HG02571 (cell line): Measurements from ENCODE around the gene RSL24D1.

Source experiments
- ATAC-seq: cut with Tn5 transposase; IDR thresholded peaks from one replicate; pipeline ENCODE4 v1.9.1; 2021; ENCODE audit warnings: mild to moderate bottlenecking, moderate library complexity; ENCODE audit not compliant: unreplicated experiment

The RSL24D1 gene

DNA sequence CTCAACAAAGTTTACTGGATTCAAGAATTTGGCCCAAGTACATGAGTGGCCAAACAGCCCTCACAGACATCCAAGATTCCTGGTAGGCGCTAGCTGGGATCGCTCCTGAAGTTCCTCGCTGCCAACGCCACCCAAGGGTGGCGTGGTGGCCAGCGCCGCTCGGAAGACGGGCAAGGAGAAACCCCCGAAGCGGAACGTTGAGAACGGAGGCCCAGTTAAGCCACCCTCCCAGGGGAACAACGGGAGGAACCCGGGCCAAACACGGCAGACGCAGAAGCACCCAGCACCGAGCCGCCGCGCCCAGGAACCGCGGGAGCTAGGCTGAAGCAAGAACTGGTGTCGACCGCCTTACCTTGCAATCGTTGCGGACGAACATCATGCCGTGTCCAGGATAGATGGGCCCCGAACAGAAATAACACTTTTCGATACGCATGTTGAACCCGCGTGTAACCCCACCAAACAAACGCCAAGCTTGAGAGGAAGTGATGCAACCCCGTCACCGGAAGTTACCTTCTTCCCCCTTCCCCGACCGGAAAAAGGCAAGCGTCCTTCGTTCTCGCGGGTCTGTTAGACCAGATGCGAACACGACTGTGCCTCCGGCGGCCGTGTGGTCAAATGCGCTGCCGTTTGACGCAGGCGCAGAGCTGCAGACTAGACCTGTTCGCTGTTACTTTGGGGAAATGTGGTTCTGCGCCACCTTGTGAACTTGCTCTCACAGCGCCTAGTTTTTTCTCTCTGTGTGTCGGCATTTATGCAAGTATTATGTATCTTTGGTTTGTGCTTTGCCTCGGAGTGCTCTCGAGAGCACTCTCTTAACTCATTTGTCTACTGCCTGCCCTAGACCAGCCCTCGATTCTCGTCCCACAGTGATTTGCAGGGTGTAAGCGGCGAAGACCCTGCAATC lies at the start of gene RSL24D1:
Gene RSL24D1, minus strand, starts transcription at position 484 of the 904 bp plus-strand sequence. Its CDS starts 51 bp downstream, at position 433.
- ATAC-seq = peak; percentile 97

- no peak for ATAC-seq
Observed at GRCh38 chr15:55245059-55245458, 48.3 kb upstream of the RSL24D1 start.

- ATAC-seq = no peak
Observed at GRCh38 chr15:55241891-55242290, 45.1 kb upstream of the RSL24D1 start.

GRCh38 chr15:55241186-55241585 lies 44.4 kb upstream of the RSL24D1 start:
- no peak for ATAC-seq

GRCh38 chr15:55240125-55240760 lies 43.5 kb upstream of the RSL24D1 start:
- ATAC-seq = no peak

- no peak for ATAC-seq
Observed at GRCh38 chr15:55239440-55240124, 42.8 kb upstream of the RSL24D1 start.

DNA sequence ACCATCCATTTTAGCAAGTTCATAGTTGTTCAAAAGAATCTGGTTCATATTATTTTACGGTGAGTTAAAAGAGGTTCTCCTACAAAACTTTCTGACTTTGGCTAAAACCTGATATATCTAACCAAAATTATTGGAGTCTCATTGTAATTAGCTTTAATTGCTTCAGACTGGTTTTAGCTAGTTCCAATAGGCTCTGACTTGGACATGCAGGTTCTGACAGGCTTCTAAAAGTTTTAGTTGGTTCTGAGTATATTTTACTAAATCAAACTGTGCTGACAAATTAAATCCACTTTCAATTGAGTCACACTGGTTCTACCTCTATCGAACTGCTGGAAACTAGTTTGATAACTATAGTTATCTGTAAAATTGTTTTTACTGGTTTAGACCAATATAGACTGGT lies 42.1 kb upstream of the RSL24D1 start:
- ATAC-seq = no peak

DNA sequence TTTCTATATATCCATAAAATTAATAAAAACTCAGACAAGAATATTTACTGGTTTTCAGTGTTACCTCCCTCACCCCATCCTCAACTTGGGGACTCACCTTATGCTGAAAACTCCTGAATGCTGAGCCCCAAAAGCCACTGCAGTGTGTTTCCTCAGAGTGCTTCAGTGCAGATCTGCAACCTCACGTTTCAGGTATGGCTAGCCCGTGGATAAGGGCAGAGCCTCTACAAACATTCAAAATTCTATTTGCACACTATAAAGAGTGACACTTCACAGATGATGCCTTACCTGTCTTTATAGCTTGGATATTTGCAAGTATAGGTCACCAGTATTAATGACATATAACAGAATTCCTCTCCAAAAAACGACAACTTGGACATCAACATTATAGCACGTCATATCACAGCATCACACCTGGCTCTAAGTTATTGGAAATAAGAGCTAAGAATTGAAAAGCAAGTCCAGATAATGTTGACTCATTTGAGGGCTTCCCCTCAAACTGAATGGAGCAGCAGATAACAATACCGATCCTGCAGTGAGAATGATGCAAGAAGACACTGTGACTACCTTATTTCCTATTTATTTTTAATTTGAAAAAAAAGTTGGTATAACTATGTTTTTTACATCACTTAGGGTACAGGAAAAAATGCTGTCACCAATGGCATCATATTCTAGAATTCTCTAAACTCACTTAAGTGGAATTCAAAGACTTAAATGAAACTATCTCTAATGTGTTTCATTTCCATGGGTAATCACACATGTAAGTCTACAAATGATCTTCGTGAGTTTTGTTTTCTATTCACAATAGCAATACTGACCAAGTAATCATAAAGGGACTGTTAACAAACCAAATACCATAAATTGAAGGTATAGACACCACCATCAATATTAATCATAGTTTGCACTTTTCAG lies 40.7 kb upstream of the RSL24D1 start:
- no peak for ATAC-seq

- no peak for ATAC-seq
Observed at GRCh38 chr15:55235546-55236036, 38.9 kb upstream of the RSL24D1 start.

GRCh38 chr15:55234800-55235104 lies 38.0 kb upstream of the RSL24D1 start:
- ATAC-seq = no peak

GRCh38 chr15:55234104-55234799 lies 37.5 kb upstream of the RSL24D1 start:
- no peak for ATAC-seq

- ATAC-seq = no peak
Observed at GRCh38 chr15:55231455-55231854, 34.7 kb upstream of the RSL24D1 start.

DNA sequence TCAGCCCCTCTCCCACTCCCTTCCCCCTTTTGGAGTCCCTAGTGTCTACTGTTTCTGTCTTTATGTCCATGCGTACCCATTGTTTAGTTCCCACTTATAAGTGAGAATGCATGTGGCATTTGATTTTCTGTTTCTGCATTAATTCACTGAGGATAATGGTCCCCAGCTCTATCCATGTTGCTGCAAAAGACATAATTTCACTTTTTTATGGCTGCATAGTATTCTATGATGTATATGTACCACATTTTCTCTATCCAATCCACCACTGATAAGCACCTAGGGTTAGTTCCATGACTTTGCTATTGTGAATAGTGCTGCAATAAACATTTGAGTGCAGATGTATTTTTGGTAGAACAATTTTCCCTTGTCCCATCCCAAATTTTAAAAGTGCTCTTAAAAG lies 34.2 kb upstream of the RSL24D1 start:
- no peak for ATAC-seq

- no peak for ATAC-seq
Observed at GRCh38 chr15:55230051-55230670, 33.4 kb upstream of the RSL24D1 start.

DNA sequence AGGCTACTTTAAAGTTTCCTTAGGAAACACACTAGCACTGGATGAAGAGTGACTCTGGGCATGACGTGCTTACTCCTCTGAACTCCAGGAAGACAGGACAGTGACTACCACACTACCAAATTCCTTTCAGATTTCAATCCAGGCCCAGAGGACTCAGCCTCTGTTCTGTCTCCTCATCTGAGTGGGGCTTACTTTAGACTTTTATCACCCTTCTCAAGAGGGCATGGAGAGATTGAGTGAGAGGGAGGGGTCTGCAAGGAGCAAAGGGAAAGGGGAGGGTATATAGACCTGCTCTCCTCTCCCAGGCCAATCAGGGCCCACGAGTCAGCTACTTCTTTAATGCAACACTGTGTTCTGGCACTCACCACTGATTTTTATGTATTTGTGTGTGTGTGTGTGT lies 29.4 kb upstream of the RSL24D1 start:
- ATAC-seq = no peak

GRCh38 chr15:55224892-55225291 lies 28.2 kb upstream of the RSL24D1 start:
- ATAC-seq = no peak

- peak; percentile 61 for ATAC-seq
Observed at GRCh38 chr15:55222588-55222987, 25.8 kb upstream of the RSL24D1 start.

DNA sequence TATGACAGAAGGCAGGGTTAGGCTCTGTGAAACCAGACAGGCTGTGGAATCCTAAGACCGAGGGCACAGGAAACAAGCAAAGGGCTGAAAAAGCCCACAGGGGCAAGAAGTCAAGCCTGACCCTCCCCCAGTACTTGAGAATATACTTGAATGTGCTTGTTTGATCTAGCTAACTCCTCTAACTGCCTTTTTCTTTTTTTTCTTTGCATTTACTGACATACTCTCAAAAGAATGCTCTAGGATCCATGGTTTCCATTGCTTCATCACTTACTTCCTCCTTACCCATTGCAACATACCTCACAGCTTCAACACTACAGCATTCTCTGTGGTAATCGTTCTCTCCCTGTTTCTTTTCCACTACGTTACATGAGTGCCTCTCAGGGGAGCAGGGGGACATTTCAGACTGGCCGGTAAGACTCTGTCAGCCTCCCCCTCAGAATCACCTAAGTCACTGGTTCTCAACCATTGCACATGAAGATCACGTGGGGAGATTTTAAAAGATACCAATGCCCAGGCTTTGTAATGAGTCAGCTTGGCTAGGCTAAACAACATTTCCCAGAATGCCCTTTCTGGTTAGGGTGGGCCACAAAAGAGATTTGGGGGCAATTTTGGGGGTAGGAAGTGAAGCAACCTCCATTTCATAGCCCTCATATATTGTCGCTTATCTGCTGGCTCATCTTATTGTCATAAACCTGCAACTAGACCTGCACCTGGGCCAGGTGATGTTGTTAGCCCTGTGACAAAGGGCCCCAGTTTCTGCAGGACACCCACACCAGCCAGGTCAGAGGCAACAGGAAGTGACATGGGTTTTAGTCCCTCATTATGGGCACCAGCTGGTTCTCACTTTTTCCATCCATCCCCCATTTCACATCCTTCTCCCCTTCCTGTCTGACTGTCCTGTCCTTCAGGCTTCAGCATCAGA lies 24.6 kb upstream of the RSL24D1 start:
- peak; percentile 40 for ATAC-seq
